NCI-H82 (cell line): ENCODE results near the gene OBP2B.
"Not testable (repeated sequence)": the region's sequence is repeated elsewhere in the genome, so short reads cannot be mapped to it uniquely, and the experiment has no call there.

Source experiments
- DNase-seq: peaks from one replicate; lab custom pipeline; 2025; lab: John Stamatoyannopoulos, UW

The OBP2B gene, protein sequence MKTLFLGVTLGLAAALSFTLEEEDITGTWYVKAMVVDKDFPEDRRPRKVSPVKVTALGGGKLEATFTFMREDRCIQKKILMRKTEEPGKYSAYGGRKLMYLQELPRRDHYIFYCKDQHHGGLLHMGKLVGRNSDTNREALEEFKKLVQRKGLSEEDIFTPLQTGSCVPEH

DNA sequence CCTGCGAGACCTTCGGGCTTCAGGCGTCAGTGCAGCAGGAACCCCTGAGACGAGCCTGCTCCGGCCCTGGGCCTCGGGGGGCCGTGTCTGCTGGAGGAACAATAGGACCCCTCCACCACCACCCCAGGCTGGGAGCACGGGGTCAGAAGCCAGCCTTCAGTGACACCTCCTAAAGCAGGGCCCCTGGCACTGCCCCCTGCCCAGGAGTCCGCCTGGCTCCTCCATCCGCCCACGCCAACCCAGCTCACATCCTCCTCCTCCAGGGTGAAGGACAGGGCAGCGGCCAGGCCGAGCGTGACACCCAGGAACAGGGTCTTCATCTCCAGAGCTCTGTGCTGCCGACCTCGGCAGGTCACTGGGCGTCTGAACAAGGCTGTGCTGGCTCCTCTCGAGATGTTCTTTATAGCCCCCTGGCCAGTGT is at the start of gene OBP2B:
Gene OBP2B (minus strand): TSS at position 371 of the 421 bp plus-strand sequence. CDS start 51 bp downstream, at position 320.
- DNase-seq, result not testable (repeated sequence)

DNA sequence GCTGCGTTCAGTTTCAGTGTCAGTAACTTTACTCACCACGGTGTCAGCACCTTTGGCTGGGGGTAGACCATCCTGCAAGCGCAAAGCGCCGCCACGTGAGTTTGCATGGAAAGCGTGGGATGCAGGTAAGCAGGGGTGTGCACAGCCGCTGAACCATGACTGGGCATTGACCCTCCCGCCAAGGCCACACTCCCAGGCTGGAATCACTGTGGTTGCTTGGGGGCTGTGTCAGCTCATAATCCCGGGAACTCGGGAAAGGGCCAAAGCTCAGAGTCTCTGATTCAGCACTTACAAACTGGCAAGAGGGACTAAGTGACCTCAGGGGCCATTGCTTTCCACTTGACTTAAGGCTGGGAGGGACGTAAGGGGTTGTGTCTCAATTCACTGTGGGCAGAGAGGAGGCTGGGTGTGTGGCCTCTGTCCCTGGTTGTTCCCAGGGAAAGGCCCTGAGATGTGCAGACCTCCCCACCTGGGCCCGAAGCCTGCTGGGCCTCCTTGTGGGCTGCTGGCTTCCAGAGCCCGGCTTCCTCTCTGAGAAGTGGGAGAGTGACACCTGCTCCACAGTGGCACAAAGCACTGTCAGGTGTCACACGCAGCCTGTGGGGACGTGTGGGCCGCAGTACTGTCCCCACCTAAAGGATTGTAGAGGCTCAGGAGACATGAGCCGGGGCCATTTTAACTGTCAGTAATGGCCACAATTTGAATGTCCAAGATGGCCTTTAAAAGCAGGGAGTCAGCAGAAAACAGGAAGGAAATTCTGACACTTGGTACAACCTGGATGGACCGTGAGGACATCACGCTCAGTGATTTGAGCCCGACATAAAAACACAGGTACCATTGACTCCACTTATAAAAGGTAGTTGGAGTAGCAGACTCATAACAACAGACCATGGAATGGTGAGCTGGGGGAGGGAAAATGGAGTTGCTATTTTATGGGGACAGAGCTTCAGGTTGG is 49.3 kb upstream of the OBP2B start:
- no peak for DNase-seq

DNA sequence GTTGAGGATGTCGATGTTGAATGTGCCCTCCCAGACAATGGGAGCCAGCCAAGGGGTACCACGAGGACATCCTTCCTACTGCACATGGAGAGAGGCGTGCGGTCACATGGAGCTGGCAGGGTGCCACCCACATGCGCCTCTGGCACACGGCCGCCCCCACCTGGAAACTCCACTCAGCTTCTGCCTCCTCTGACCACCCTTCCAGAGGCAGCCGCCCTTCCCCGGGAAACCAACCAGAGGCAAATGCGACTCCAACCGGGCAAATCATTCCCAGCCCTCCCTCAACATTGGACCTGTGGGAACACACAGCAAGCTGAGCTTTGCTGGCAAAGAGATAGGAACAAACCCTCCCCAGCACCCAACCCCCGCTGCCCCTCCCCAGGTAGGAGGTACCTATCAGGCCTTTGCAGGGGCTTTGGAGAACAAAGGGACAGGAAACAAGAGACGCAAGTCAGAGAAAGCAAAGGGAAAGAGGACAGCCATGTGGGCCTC is 48.5 kb upstream of the OBP2B start:
- DNase-seq, result no peak

DNA sequence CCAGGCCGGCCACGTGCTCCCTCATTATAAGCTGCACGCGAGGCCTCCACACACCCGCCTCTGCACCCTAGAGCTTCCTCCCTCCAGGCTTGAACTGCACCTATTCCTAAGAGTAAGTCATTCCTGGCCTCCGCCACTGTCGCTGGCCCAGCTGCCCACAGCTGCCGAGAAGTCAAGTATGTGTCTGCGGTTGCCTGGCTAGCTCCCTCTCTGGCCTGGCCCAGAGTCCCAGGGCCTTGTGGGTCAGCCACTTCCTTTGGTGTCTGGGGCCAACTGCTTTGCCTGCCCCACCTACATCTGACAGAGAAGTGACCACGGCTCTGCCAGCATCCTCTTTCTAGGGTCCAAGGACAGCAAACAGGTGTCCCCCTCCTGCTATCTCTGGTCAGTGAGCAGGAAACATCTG is 47.6 kb upstream of the OBP2B start:
- DNase-seq, result no peak

DNA sequence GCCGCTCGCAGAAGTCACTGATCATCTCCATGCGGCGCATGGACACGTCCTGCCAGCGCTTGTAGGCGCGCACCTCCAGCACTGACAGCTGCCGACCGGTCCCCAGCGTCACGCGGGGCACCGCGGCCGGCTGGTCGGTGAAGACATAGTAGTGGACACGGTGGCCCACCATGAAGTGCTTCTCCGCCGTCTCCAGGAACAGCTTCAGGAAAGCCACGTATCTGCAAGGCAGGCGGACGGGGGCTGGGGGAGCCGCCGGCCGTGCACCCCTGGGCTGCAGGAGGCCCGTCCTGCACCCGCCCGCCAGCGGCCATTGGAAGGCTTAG is 47.0 kb upstream of the OBP2B start:
- no peak for DNase-seq

DNA sequence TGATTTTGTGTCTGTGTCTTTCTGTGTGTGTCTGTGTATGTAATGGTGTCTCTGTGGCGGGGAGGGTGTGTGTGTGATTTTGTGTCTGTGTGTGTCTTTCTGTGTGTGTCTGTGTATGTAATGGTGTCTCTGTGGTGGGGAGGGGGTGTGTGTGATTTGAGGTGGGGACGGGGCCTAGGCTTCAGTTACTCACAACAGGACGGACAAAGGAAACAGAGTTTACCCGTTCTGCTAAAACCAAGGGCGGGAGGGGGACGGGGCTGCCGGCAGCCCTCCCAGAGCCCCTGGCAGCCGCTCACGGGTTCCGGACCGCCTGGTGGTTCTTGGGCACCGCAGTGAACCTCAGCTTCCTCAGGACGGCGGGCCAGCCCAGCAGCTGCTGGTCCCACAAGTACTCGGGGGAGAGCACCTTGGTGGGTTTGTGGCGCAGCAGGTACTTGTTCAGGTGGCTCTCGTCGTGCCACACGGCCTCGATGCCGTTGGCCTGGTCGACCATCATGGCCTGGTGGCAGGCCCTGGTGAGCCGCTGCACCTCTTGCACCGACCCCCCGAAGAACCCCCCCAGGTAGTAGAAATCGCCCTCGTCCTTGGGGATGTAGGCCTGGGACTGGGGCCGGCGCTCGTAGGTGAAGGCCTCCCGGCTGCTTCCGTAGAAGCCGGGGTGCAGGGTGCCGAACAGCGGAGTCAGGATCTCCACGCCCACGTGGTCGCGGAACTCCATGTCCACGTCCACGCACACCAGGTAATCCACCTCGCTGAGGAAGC is 46.5 kb upstream of the OBP2B start:
- DNase-seq, result no peak

DNA sequence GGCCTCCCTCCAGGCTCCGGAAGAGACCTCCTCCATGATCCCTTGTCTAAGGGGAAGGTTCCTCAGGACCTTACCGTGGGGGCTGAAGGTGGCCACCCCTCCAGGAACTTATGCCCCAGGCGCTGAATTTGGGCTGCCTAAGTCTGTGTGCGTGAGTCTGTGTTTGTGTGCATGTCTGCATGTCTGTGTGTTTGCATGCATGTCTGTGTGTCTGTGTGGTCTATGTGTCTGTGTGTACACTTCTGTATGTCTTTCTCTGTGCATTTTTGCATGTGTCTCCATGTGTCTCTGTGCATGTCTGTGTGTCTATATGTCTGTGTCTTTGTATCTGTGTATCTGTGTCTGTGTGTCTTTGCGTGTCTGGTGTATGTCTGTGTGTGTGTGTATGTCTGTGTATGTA is 45.4 kb upstream of the OBP2B start:
- no peak for DNase-seq

DNA sequence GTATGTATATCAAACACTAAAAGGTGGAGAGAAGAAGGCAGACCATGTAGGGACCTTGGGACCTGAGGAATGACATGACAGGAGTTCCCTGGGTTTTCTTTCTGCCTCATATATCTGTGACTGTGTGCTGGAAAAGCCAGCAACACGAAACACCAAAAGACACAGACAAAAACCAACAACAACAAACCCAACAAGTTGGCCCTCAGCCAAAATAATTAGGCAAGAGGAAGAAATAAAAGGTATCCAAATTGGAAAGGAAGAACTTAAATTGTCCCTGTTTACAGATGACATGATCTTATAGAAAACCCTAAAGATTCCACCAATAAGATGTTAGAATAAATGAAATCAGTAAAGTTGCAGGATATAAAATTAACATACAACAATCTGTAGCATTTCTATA is 44.2 kb upstream of the OBP2B start:
- DNase-seq, result no peak

DNA sequence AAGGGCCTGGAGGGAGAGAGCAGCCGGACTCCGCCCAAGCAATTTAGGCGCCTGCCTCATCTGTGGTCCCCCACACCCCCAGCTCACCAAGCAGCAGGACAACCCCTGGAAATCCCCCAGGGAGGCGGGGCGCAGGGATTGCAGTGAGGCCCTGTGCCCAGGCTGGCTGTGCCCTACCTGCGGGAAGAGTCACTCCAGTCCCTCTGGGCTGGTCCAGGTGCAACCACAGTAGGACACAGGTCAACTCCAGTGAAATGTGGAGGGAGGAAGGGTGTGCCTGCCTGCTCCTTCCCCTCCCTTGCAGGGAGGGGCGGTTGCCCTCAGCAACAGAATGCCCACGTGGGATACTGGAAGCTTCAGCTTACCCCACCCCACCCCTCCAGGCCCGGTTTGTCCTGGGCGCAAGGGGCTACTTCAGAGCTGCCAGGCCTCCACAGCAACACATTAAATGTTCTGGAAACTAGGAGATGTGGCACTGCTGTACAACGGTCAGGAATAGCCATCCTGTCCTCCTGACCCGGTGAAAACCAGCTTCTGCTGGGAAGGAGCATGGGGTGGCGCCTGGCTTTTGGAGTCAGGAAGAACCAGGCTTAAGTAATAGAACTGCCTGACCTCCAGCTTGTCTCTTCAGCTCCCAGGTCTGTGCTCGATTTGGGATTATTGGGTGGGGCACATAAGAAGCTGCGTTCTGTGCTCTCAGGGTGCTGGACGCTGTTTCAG is 43.4 kb upstream of the OBP2B start:
- no peak for DNase-seq

DNA sequence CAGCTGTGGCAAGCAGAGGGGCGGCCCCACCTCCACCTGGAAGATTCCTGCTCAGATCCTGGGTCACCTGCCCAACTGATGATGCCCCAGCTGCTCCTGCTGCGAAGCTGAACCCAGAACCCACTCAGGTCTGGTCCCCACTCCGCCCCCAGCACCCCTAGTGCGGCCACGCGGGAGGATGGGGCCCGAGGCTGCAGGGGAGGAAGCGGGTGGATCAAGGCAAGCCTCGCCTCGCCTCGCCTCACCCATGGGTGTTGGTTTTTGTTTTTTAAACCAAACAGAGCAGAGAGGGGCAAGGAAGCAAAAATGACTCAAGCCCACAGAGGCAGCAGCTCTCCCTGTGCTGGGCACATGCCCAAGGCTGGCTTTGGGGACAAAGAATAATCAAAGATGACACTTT is 42.7 kb upstream of the OBP2B start:
- DNase-seq, result no peak

DNA sequence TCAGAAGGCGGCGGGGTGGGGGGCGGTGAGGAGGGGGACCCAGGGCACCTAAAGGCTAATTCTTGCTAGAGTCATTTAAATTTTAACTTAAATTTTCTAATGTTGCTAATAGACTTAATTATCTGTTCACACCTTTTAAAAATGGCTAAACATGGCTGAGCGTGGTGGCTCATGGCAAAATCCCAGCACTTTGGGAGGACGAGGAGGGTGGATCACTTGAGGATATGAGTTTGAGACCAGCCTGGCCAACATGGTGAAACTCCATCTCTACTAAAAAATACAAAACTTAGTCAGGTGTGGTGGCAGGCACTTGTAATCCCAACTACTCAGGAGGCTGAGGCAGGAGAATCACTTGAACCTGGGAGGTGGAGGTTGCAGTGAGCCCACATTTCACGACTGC is 42.2 kb upstream of the OBP2B start:
- not testable (repeated sequence) for DNase-seq

DNA sequence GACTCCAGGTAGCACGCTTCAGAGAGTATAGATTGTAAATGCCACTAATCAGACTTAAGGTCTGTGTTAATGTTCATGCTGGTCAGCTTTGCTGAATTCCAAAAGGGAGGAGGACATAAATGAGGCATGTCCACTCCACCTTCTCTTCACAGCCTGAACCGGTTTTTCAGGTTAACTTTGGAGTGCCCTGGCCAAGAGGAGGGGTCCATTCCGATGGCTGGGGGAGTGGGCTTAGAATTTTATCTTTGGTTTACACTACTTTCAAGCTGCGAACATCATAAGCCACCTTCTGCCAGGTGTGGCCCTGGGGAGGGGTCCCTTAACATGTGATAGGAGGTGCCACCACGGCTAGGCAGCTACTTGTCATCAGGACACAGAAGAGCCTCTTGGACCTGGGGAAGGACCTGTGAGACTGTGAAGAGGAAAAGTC is 41.7 kb upstream of the OBP2B start:
- no peak for DNase-seq

DNA sequence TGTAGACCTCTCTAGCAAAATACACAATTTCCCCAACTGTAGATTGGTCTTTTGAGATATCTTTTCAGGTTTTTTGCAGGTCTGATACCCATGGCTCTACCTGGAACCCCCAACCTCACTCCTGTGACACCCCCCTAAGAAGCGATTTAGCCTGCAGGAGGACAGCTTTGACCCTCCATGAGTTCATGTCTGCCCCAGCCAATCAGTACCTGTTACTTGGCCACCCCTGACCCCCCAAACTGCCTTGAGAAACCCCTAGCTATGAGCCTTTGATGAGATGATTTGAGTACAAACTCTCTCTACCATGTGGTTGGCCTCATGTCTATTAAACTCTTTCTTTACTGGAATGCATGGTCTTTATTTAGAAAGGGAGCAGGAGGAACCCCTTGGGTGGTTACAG is 40.3 kb upstream of the OBP2B start:
- no peak for DNase-seq

DNA sequence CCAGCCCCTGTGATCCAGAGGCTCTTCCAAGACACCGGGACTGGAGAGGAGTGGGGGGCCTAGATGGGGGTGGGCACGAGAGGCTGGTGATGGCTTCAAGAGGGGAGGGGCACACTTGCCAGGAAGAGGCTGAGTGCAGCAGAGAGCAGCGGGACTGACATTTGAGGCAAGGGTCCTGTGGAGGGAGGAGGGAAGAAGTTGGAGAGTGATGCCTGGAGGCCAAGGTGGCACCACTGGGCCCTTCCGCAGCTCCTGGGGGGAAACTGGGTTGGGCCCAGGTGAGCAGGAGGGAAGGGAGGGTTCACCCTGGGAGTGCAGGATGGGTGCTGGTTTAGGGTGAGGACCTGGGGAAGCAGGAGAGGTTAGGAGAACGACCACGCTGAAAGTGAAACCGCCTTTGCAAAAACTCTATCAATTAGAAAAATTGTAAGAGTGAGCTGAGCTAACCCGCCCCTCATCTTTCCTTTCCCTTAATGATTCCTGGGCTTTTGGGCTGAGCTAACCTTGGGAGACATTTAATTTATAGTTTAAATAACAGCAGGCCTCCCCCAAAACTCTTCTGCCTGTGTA is 39.8 kb upstream of the OBP2B start:
- no peak for DNase-seq

DNA sequence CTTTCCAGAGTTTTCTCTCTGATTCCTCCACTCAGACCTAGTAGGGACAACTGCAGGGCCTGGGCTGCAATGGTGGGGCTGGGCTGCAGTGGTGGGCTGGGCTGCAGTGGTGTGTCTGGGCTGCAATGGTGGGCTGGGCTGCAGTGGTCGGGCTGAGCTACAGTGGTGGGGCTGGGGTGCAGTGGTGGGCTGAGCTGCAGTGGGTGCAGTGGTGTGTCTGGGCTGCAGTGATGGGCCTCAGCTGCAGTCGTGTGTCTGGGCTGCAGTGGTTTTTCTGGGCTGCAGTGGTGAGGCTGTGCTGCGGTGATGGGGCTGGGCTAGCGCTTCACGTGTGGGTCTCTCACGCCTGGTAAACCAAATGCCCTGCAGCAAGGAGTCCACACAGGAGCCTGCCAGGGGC is 38.6 kb upstream of the OBP2B start:
- DNase-seq, result no peak

DNA sequence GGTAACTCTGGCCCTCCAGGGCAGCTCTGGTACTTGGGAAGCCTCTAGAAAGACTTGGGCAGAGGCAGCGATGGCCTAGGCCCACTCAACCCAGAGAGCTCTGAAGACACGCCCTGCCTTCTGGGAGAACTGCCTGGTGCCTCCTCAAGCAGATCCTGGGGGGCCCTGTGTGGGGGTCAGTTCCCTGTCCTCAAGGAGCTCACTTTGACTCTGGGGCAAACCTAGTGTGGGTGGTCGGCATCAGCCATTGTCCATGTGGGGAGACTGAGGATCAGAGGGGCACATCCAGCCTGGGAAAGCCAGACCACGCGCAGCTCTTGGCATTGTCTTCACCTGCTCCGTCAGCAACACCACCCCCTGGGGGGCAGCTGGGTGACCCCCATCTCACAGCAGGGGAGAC is 37.9 kb upstream of the OBP2B start:
- no peak for DNase-seq

DNA sequence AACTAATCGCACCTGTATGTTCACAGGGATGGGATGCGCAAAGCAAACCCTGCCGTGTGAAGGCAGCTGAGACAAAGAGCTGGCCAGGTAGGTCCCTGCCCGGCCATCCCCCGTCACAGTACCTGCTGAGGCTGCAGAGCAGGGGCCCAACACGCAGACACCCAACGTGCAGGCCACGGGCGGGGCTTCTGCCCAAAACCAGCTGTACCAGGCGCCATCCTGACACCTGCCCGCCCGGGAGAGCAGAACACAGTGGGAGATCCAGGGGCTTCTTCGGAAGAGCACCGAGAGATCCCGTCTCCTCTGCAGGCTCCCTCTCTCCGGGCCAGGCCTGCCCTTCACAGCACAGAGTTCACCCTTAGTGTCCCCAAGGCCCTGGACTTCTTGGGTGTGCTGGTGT is 37.5 kb upstream of the OBP2B start:
- no peak for DNase-seq

DNA sequence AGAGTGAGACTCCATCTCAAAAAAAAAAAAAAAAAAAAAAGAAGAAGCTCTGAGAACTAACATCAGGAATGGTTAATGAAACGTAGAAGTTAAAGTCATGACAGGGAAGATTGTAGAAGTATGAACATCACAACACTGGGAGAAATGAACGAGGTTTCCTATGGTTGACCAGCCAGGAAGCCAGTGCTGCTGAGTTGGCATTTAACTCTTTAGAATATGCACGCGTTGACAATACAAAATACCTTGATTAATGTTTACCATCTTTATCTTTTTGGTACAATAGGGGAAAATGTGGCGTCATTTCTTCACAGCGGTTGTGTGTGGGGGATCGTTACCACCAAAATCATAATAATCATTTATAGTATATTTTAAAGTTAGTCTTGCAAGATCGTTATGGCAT is 33.9 kb upstream of the OBP2B start:
- no peak for DNase-seq

DNA sequence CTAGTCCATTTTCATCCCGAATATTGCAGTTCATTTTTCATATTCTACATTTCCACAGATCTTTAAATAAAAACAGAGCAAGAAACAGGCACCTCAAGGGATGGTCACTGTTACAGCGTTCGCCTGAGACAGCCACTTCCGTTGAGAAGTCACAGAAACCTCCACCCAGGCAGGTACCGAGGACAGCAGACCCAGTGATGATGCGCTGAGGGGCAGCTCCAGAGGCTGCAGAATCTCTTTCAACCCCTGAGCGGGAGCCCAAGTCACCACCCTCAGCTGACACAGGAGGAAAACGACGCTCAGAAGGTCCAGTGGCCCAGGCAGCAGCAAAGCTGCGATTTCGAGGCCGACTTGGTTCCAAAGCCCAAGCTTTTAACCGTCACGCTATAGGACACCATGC is 33.2 kb upstream of the OBP2B start:
- DNase-seq, result no peak

DNA sequence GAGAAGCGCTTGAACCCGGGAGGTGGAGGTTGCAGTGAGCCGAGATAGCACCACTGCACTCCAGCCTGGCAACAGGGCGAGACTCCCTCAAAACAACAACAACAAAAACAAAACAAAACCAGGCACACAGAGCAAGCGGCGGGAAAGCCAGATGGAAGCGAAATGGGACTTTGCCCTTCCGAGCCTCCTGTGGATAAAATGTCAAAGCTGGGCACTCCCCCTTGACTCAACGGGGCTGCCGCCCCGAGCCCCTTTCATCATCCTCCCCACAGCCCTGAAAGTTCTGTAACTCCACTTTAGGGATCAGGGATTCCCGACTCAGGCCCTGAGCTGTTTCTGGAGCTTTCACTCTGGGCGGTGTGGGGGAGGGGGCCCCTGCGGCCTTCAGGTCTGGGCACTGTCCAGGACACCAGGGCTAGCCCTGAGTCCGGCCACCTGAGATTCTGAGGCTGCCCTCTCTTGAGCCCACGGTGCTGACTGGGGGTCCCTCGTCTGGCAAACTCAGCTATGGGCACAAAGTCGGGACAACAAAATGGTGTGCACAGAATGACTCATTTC is 30.6 kb upstream of the OBP2B start:
- no peak for DNase-seq

DNA sequence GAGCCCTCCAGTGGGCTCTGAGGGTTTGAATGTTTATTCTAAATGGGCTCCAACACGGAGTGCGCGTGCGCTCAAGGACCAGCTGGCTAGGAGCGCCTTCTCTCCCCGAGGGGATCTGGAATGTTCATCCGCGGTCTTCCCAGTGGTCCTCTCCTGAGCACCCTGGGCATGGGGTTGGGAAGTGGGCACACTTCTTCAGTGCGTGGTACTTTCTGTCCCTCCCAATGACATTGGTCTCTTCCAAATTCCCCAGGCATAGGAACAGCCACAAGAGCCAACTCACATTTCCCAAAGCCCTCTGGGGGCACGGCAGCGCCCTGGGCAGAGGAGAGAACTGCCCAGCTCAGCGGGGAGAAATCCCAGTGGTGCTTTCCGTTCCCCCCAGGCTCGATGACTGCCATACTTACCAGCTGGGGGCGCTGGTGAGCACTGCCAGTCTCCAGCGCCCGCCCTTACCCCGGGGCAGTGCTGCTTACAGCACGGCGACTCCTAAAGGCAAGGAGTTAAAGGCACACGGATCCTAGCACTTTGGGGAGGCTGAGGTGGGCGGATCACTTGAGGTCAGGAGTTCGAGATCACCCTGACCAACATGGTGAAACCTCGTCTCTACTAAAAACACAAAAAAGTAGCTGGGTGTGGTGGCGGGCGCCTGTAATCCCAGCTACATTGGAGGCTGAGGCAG is 29.9 kb upstream of the OBP2B start:
- DNase-seq, result peak; percentile 63
